Stimulated activated CD8-positive, alpha-beta memory T cell treated with anti-CD3 and anti-CD28 coated beads, Interleukin-15, amount 100 ng/mL, for 4 hours (primary cell): ENCODE data around the gene ZFP69.
"Not testable (repeated sequence)": the region's sequence is repeated elsewhere in the genome, so short reads cannot be mapped to it uniquely, and the experiment has no call there.

Experiments used
- DNase-seq, 2 donors: peaks; one replicate each; pipeline ENCODE4 v3.0.0-alpha.2; 2020; ENCODE audit warnings: low read depth in 2 of 2

Gene ZFP69

DNA sequence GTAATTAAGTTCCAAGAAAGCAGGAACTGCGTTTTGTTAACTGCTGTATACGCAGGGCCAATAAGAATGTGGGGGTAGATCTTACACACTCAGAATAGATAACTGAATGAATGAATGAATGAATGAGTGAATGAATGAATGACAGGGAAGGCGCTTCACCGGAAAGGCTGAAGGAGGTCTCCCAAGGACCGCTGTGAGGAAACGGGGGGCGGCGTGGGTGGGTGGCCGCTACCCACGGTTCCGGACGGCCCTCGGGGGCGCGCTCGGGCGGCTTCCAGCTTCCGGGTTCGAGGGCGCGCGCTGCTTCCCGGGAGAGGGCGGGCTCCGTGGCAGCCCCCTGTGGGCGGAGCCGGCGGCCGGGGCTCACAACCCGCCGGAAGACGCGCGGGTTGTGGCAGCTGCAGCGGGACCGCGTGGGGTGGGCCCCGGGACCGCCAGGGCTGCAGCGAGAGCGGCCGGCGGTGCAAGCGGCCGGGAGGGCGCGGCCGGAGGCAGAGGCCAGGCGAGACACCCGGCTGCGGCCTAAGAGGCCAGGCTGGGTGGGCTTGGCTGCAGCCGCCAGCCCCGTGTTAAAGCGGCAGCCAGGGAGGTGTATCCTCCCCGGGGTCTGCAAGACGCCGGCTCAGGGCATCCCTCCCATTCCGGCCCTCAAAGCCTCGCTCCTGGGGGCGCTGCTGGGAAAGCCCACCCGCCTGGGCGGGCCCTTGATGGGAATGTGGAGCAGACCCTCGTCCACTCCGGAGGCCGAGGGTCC lies at the start of gene ZFP69:
TSS of gene ZFP69 (plus strand) at position 367 of the 754 bp plus-strand sequence. CDS start 2,072 bp downstream, outside the sequence.
- DNase-seq, result peak; percentile 45 to 59

DNA sequence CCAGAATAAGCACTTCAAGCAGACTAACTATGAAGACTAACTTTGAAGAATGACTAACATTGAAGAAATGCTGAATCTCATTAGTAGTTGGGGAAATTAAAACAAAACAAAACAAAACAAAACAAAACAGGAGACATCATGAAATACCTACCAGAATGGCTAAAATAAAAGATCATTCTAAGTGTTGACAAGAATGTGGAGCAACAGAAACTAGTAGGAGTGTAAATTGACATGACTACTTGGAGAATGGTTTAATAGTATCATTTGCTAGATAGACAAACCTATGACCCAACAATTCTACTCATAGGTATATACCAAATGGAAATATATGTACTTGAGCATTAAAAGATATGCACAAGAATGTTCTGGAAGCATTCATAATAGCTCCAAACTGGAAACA lies 45.7 kb upstream of the ZFP69 start:
- DNase-seq, result no peak

DNA sequence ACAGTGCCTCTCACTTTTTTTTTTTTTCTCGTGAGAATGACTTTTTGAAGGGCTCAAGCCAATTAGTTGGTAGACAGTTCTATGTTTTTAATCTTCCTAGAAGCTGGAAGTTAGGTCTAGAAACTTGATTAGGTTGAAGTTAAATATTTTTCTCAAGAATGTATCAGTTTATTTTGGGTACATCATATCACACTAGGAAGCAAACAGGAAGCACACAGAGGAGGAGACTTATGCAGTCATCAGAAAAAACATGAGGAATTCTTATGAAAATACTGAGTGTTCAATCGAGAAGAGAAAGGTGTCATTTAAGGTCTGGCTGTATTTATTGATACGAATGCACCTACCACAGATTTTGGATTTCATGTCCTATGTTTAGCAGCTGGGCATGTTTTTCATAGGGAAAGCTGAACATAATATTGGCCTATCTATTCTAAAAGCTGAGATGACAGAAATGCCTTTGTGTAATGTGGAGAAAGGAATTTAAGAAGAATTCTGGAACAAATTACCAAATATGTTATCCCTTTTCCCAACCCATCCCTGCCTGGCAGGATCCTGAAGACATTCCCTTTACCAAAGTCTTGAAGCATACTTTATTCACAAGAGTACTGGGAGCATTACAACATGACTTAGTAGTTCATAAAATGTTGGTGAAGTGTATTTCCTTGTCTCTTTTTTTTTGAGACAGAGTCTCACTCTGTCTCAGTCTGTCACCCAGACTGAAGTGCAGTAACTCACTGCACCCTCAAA lies 44.3 kb upstream of the ZFP69 start:
- DNase-seq, result no peak

DNA sequence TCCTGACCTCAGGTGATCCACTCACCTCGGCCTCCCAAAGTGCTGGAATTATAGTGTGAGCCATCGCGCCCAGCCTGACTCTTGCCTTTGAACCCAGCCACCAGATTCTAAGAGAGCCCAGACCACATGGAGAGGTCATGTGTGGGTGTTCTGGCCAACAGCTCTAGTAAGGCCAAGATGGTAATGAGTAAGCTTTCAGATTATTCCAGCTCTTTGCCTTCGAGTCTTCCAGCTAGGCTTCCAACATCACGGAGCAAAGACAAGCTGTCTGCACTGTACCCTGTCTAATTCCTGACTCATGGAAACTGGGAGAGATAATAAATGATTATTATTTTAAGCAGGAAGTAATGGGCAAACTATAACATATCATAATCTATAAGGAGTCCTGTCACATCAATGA lies 41.6 kb upstream of the ZFP69 start:
- DNase-seq, result no peak

DNA sequence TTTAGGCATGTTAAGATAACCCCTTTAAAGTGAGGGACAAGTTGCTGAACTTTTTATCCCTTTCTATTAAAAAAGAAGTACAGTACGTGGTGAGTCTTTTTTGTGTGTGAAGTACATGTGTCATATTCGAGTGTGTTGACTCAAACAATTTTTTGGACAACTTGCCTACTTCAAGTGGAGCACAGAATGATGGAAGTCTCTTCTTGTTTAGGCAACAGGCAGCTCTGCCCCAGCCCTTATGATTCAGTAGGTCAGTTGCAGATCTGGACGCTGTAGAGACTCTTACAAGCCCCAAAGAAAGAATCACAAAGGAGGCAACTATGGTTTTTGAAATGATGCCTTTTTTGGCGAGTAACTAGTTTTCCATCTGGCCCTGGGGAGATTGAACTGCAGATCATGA lies 41.2 kb upstream of the ZFP69 start:
- no peak for DNase-seq

DNA sequence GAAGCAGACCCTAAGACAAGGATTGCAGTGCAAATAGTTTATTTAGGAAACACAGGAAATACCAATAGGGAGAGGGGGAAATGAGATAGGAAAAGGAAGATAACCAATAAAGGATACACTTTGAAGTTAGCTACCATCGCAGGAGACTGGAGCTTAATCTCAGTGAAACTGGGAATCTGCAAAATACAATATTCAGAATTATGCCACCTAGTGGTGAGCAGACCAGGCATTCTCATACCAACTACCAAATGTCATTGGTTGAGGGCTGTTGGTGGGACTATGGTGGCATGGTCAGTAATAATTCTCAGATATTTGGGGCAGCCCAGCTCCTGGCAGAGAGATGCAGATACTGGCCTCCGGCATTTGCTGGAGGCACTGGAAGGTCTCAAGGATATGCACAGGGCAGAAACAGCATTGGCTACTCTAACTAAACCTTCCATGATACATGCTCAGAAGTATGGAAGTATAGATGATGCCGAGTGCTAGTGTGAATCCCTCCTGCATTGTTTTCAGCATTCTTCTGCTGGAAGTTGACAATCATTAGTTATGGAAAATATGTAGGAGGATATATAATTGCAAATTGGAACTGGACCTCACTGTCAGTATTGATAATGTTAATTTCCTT lies 38.6 kb upstream of the ZFP69 start:
- no peak for DNase-seq

DNA sequence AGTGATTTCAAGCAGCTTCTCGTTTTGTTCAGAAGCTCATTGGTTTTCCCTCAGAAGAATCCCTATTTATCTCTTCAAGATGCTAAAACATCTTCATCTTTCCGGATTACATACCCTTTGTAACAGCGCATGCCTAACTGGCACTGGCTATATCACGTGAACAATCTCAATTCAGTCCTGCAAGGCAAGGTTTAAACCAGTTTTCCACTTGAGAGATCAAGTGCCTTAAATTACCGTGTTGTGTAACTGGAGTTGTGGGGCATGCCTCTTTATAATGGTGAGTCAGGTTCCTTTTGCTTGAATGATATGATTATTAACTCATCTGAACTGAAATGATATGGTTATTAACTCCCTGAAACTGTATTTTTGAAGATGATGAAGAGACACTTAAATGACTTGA lies 37.8 kb upstream of the ZFP69 start:
- no peak for DNase-seq

DNA sequence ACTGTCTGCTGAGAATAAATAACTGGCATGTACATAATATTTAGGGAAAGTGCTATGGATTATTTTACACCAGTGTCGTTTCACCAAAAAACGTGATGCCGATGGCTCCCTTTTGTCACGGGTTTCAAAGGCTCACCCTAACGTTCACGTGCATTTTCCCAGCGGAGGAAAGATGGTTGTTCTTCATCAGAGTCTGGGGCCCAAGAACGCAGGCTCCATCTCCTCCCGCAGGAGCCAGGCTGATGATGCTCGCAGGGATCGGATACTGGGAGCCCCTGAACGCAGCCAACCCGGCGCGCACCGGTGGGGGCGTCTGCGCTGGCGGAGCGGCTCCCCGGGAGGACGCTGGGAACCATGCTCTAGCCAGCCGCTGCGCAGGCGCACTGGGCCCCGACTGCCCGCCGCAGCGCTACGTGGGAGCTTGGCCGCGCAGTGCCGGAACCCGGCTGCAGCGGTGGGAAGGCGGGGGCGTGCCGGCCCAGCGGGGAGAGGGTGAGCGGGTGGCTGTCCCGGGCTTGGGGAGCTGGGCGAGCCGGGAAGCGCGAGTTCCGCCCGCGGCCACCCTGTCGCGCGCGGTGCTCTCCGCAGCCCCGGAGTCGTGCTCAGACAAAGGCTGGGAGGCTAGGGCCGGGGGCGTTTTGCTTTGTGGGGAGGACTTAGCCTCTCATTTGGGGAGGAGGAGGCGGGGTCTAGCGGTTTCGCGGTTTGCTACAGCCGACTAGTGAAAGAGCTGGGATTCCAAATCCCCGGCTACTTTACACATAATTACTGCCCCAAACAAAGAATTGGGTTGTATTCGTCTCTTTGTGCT lies 27.2 kb upstream of the ZFP69 start, which contains the start of gene ZFP69B:
TSS of gene ZFP69B (plus strand) at position 793 of the 811 bp plus-strand sequence. CDS start 486 bp downstream, outside the sequence.
- peak; percentile 80 to 86 for DNase-seq

DNA sequence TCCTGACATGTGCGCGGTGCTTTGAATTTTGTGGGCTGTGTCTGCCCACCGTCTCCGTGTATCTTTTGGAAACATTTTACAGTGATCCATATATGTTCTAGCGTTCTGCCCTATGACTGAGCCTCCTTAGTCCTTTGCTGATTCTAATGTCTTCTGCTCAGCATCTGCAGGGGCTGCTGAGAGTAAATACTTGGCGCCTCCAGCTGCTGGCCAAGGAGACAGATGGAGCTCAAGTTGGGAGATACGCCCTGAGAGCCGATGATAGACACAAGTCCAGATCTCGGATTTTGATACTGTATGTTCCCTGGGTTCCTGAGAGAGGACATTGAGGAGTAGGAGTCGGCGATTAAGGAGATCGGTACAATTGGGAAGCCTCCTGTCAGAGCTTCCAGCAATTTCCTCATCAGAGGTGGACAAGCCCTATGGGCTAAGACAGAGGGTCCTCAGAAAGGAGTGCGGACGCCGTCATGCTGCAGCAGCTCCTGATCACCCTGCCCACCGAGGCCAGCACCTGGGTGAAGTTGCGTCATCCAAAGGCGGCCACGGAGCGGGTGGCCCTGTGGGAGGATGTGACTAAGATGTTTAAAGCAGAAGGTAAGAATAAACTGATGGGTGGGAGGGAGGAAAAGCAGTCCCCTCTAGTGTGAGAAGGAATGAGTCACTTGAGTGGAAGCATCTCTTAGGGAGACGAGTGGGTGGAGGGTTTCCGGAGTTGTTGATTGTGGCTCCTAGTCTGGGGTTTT lies 26.4 kb upstream of the ZFP69 start:
- peak; percentile 74 to 87 for DNase-seq

DNA sequence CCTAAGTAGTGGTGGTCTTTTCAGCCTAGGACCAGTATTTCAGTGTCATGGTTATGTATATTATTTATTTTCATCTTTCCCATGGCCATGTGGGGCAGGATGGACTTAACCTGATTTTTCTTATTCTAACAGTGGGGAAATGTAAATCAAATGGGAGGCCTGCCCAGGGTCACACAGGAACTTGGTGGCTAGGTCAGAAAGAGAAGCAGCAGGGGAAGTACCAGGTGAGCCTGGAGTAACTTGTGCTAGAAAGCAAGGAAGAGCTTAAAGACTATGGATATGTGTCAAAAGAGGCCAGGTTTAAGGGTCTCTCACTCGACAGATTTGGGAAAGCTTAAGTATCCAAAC lies 25.9 kb upstream of the ZFP69 start:
- DNase-seq, result no peak

DNA sequence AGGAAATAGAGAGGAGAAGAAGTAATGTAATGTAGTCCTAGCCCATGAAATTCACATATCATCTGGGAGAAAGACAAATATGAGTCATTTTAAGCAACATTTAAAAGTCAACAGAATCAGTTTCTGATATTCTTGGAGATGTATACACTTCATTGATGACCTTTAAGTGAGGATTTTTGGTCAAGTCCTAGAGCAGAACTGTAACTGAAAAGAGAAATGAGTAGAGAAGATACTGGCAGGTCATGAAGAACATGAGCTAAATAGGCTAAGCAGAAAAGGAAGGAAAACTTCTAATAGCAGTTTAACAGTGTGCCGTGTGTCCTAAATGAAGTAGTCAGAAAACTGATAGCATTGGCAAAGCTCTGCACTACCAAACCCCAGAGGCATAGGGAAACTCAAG lies 22.2 kb upstream of the ZFP69 start:
- no peak for DNase-seq

DNA sequence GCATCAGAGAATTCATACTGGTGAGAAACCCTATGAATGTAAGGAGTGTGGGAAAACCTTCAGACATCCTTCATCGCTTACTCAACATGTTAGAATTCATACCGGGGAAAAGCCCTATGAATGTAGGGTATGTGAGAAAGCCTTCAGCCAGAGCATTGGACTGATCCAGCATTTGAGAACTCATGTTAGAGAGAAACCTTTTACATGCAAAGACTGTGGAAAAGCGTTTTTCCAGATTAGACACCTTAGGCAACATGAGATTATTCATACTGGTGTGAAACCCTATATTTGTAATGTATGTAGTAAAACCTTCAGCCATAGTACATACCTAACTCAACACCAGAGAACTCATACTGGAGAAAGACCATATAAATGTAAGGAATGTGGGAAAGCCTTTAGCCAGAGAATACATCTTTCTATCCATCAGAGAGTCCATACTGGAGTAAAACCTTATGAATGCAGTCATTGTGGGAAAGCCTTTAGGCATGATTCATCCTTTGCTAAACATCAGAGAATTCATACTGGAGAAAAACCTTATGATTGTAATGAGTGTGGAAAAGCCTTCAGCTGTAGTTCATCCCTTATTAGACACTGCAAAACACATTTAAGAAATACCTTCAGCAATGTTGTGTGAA lies 14.0 kb upstream of the ZFP69 start:
- no peak for DNase-seq

DNA sequence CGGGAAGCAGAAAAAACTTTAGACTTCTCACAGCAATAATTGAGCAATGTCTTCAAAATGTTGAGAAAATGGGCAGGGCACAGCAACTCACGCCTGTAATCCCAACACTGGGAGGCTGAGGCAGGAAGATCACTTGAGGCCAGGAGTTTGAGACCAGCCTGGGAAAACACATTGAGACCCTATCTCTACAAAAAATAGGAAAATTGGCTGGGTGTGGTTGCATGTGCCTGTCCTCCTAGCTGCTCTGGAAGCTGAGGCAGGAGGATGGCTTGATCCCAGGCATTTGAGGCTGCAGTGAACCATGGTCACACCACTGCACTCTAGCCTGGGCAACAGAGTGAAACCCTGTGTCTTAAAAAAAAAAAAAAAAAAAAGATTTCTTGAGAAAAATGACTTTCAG lies 7.8 kb upstream of the ZFP69 start:
- no peak for DNase-seq

DNA sequence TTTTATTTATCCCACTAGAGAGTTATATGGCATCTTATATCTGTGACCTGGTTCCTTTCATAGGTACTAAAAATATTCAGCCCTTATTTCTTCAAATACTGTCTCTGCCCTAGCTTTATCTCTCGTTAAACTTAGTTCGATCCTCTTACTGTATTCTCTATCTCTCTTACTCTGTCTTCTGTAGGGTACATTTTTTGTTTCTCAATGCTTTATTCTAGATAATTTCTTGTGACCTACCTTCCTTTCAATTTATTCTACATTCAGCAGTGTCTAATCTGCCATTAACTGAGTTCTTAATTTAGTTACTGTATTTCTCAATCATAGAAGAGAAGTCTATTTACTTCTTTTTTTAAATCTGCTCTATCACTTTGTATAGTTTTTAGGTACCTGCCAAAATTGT lies 1.8 kb upstream of the ZFP69 start:
- no peak for DNase-seq

DNA sequence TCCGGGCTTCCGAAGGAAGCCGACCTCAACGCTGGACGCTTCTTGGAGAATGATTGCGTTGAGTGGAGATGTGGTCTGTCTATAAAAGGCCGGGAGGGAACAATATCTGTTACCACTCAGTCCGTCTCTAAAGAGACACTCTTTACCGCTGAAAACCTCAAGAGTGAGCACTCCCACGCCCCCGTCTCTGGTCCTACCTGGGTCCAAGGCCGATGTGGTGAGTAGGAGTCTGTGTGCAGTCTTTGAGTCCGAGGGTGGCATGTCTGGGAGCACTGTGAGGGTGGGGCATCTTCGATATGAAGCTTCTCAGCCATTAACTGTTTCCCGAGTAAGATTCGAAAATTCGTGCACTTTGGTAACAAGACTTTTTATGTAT lies 576 bp downstream of the ZFP69 start:
- peak in 1 of 2 donors; percentile 1 for DNase-seq

DNA sequence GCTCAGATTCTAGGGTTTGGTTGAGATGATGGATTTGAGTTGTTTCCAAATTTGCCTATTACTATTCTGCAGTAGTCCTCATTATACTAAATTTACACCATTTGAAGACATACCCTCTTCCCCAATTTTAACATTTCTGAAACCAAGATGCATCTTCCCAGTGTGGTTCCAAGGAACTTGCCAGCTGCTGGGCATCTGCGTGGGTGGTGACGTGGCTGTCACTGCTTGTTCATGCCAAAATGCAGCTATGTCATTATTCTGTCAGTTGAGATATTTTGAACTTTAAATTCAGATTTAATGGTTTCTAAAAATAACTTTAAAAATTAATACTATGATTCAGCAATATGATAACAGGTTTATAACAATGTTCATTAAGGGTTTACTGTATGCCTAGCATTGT lies 1.2 kb downstream of the ZFP69 start:
- no peak for DNase-seq

DNA sequence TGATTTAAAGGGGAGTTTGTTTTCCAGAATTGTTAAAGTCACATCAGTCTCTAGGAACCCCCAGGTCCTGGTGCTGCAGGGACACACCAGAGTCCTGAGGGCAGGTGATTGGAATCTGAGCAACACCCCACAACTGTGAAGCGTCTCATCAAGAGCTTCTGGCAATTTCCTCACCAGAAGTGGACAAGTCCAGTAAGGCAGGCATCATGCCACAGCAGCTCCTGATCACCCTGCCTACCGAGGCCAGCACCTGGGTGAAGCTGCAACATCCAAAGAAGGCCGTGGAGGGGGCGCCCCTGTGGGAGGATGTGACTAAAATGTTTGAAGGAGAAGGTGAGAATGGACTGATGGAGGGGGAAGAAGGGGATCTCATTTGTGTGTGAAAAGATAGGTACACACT lies 2.1 kb downstream of the ZFP69 start:
- no peak for DNase-seq

DNA sequence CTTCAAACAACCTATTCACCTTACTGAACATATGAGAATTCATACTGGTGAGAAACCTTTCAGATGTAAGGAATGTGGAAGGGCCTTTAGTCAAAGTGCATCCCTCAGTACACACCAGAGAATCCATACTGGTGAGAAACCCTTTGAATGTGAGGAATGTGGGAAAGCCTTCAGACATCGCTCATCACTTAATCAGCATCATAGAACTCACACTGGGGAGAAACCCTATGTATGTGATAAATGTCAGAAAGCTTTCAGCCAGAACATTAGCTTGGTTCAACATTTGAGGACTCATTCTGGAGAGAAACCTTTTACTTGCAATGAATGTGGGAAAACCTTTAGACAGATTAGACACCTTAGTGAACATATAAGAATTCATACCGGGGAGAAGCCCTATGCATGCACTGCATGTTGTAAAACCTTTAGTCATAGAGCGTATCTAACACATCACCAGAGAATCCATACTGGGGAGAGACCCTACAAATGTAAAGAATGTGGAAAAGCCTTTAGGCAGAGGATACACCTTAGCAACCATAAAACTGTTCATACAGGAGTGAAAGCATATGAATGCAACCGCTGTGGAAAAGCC lies 18.3 kb downstream of the ZFP69 start:
- no peak for DNase-seq

DNA sequence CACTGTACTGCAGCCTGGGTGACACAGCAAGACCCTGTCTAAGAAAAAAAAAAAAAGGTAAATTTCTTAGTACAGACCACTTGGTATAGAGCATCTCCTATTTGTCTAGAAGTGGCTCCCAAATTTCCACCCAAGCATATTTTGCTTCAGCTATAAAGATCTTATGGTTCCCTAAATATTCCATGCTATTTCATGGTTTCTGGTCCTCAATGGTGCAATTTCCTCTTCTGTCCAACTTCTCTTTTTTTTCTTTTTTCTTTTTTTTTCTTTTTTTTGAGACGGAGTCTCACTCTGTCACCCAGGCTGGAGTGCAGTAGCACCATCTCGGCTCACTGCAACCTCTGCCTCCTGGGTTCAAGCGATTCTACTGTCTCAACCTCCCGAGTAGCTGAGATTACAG lies 25.6 kb downstream of the ZFP69 start:
- not testable (repeated sequence) for DNase-seq

DNA sequence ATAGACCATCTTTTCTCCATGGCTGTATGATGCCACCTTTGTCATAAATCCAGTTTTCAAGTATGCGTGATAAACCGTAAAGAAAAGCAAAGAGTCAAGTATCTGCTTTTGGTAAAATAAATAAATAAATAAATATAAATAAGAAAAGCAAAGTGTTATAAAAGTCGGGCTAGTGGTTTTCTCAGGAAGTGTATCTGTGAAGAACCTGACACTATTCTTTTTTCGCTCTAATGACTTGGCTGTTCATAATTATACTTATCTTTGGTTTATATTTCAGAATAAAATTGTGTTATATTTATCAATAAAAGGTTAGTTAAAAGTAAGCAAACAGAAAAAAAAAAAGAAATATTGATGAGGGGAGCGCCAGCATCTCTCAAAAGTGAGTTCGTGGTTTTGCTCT lies 30.9 kb downstream of the ZFP69 start:
- DNase-seq, result no peak
